Muscle of arm (tissue), 12 donors: ENCODE data around the gene PIGO. TPM values are rescaled to one million over a fixed set of nuclear protein-coding genes. Genes with fewer than 3 reads are reported as not detected.

ENCODE experiments used
- DNase-seq: peaks from one replicate; pipeline ENCODE4 v3.0.0-alpha.2; 2013
- polyA plus RNA-seq, 12 donors: library from polyadenylated mRNA; unstranded; fragments of 120-200 nt; gene quantifications; one replicate each; pipeline ENCODE4 v1.2.1, GENCODE V29; 2013; ENCODE audit not compliant: insufficient read length in 12 of 12

PIGO gene
- polyA plus RNA-seq, 12 donors = 10.4 to 17.5 (median 11.7) TPM; not detected in 1

DNA sequence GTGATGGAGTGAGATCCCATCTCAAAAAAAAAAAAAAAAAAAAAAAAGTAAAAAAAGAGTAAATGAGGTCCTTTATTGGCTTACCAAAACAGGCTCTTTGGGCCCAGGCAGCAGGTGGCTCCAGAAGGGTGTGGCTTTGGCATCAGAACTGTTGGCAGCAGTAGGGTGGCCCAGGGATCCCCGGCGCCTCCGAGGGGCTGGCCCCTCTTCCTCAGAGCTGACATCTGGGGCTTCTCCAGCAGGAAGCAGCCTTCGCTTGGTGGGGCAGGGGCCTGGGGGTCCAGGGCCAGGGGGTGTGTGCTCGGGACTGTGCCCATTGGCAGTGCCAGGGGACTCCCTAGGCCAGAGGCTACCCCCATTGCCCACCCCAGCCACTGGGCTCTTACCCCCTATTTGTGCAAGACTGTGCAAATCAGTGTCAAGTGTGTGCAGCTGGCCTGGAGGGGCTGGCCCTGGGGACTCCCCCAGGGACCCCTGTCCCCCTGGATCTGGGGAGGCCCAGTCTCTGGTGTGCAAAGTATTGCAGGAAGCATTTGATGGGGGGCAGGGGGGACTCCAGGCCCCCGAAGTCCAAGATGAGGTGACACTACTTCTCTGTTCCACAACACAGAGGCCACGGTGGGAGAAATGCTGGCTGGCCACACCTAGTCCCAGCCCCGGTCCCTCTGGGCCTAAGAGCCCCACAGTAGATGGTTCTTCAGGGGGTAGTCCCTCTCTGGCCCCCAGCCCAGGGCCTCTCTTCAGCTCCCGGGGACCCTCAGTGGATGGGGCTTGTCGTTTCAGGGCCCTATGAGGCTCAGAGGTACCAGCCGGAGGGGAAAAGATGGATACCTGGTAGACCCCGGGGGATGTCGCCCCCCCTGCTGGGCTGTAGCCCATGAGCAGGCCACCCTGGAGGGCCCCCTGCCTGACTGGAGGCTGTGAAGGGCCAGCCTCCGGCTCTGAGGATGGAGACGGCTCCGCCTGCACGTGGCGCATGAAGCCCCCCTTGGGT lies 11.2 kb upstream of the PIGO start:
- no peak for DNase-seq

DNA sequence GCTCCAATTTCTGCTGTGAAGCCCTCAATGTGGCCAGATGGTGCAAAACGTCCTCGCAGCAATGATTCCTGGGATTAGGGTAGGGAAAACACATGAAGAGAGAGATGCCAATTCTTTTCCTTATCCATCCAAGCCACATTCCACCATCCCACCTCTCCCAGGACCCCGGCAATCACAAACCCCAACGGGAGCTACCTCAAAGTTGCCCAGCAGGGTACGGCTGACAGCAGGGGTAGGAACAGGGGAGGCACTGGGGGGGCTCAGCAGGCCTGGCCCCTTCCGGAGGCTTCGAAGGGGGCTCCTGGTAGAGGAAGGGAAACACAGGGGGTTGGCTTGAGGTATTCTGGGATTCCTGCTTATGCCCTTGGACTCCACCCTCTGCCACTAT lies 9.9 kb upstream of the PIGO start:
- no peak for DNase-seq

DNA sequence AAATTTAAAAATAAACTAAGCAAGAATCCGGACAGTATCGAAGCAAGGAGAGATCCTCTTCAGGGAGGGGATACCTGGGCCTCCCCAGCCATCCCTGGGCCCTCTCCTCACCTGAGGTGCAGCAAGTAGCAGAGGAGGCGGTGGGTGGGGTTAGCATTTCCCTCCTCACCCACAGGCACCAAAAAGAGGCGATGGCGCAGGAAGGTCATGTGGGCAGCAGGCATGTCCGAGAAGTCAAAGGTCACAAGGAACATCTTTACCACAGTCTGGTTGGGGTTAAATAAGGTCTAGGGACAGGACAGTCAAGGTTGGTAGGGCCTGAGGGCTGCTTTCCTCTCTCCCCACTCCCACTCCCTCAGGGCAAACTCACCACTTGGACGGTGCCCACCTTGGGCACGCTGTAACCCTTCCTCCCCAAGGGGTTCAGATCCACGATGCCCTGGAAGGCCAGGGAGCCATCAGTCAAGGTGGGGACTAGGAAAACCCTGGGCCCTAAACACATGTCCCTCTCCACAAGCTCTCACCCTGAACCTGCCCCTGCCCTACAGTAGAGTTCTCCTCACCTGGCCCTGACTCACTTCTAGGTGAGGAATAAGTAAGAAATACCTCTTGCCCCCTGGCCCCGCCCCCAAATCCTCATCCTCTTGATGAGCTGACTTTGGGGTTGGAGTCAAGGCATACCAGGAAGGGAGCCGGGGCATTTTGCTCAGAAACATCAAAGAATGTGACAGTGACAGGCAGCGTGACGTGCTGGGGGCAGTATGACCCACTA lies 9.4 kb upstream of the PIGO start:
- DNase-seq = no peak

DNA sequence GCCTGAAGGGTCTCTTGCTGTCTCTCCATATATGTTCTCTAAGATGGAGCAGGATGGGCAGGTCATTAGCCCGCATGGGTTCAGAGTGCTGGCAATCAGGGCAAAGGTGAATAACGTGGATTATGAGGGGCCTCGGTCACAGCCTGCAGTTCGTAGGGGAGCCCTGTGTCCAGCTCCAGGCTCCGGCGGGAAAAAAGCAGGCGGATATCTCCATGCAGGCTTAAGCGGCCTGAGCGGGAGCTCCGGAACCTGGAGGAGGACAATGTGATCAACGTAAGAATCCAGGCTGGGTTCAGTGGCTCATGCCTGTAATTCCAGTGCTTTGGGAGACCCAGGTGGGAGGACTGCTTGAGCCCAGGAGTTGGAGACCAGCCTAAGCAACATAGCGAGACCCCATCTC lies 8.7 kb upstream of the PIGO start:
- DNase-seq = no peak

DNA sequence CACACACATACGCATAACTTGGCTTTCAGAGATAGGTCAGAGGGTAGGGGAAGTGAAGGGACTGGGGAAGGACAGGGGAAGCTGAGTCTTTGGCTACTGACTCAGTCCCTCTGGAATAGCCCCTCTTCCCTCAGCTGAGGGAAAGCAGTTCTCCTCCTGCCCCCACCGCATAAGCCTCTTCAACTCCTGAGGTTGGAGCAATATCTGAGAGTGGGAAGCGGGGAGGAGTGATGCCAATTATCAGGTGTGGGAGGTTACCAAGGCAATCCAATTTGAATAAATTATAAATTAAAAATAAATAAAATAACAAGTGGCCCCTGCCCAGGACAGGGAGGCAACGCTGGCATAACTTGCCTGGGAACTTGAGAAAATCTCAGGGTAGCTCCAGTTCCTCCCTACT lies 8.2 kb upstream of the PIGO start:
- no peak for DNase-seq

DNA sequence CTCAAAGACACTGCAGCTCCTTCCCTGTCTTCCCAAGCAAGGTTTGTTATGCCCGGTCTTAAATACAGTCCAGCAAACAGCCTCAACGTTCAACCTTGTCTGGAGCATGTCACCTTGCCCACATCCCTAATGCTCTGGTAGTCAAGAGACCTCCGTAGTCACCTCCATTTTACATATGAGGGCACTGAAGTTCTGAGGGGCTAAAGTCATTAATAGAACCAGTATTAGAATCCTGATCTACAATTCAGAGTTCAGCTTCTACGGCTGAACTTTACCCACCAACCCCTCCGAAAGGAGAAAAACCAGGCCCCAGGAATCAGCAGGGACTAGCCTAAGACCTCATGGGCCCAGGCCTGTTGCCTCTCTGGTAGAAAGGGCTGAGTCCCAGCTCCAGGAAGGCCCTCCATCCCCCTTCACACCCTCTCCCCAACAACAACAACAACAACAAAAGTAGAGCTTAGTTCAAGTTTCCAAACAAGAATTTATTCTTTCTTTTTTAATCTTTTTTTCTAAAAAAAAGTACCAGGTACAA lies 7.3 kb upstream of the PIGO start:
- no peak for DNase-seq

DNA sequence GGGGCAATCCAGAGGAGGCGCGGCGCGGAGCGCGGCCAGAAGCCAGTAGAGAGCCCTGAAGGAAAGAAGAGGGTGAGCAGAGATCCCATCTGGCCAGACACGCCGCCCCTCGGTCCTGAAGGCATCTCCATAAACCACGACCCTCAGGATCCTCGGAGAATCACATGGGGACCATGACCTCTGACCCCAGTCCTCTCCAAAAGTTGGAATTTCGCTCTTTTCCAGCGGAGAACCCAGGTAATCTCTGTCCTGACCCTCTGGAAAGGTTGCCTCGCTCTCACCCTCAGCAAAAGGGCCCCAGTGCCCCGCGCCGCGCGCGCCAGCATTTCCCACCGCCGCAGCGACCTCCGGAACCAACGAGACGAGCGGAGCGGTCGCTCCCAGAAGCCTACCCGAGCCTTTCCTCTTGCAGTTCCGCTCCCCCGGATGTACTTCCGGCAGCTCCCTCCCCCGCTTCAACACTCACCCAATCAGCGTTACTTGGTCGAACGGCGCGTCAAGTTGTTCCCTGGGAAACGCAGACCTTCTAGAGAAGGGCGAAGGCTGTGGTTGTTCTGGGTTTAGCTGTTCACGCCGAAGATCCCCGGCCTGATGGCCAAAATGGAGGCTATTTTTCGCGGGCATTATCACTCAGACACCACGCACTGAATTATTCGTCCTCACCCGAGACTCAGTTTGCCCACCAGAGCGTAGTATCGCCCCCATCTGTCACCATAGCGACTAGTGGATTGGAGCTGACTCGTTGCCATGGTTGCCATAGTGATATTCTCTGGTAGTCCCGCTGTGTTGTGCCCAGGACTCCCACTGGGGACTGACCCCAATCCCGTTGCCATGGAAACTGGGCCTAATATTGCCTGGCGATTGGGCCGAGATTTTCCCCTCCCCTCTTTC lies 6.6 kb upstream of the PIGO start, which contains the start of gene STOML2:
TSS of gene STOML2 (minus strand) at position 363 of the 891 bp plus-strand sequence. CDS start at position 326, 37 bp downstream.
- DNase-seq = peak; percentile 95

DNA sequence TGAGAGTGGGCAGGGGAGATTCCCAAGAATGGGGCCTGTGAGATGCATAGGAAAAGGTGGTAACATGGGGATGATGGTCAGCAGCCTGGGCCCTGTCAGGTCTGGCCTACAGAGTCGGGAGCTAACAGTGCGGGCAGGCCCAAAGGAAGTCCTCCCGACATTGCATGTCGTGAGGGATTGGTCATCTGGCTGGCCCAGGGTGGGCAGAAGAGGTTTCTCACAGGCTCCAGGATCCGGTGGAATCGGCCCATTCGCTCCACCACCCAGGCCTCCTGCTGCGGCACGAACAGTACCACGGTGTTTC lies 6.0 kb upstream of the PIGO start:
- DNase-seq = peak; percentile 31

DNA sequence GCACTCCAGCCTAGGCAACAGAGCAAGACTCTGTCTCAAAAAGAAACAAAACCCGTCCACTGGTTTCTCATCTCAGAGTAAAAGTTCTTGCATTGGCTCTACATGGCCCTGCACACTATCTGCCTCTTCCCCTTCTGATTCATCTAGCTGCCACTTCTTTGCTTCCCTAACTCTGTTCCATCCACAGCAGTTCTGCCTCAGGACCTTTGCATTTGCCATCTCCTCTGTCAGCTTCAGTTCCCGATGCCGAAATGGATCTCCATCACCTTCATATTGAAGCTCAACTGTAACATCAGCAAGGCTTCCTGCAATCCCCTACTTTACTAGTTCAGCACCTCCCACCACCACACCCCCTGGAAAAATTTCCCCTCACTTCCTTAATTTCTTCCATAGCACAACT lies 1.2 kb upstream of the PIGO start:
- DNase-seq = no peak

DNA sequence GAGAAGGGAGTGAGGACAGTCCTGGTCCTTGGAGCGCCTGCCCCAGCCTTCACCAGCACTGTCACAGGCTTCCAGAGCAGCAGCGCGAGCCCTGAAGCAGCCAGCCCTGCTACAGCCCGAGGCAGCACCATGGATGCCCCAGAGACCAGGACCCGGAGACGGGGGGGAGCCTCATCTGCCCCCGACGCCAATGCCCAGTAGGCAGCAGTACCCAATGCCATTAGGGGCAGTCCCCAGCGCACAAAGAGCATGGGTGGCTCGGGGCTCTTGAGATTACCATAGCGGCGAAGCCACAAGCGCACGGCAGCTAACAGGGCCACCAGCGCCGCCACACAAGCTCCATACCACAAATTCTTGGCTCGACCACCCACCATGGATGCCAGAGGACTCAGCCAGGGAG lies 4.9 kb downstream of the PIGO start:
- DNase-seq = no peak

DNA sequence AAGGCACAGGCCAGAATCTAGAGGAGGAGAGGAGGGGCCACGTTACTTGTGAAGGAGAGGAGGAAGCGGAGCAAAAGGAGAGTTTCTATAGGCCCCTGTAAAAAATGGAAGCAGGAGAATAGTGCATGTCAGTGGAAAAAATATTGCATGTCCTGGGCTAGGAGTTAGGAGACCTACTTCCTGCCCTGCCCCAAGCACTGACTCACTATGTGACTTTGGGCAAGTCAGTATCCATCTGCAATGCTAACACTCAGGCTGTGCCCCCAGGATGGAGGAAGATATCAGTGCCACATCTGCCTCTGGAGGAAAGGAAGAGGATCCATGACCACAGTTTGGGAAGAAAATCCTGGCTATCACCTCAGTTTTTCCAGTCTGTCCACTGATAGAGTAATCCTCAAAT lies 7.0 kb downstream of the PIGO start:
- DNase-seq = no peak

DNA sequence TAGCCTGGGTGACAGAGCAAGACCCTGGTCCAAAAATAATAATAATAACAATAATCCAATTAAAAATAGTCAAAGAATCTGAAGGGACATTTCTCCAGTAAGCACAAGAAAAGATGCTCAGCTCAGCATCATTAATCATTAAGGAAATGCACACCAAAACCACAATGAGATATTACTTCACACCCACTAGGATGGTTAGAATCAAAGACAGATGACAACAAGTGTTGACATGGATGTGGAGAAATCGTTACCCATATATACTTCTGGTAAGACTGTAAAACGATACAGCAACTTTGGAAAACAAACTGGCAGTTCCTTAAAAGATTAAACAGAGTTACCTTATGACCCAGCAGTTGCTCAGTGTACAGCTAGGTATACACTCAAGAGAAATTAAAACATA lies 11.3 kb downstream of the PIGO start:
- no peak for DNase-seq

DNA sequence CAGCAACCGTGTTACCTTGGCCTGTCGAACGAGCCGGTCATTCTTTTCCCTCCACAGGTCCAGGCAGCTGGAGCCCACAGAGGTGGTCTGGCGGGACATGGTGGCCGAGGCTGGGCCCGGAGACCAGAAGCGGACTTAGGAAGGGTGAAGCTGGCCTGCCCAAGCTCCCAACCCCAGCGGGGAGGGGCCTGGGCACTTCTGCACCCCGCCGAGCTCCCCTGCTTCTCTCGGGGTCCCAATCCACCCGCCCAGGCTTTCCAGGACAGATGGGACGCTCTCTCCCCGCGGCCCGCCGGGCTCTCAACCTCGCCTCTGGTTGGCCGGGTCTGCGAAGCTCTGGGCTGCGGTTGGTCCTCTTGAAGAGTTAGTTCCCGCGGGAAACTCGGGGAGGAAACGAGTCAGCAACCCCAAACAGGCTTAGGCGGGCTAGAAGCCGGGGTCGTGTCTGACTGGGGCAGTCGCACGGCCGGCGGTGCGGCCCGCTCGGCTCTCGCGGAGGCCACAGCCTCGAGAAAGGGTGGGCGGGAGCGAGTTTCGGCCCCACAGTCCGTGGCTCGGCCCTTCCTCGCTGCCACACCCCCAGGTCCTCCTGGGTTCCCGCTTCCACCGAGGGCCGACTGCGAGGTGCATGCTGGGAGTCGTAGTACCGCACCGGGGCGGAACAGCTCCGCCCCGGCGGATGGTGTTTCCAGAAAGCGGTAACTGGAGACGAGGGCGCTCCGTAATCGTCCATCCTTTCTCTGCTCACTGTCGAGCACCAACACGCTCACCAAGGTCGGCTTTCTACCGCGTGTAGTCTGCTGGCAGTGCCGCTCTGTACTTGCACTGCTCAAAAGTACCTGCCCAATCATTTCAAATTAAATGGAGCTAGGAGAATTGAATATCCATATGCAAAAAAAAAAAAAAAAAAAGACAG lies 16.7 kb downstream of the PIGO start, which contains the start of gene FANCG:
TSS of gene FANCG (minus strand) at position 517 of the 916 bp plus-strand sequence. CDS start at position 99, 418 bp downstream.
- DNase-seq = peak; percentile 94

DNA sequence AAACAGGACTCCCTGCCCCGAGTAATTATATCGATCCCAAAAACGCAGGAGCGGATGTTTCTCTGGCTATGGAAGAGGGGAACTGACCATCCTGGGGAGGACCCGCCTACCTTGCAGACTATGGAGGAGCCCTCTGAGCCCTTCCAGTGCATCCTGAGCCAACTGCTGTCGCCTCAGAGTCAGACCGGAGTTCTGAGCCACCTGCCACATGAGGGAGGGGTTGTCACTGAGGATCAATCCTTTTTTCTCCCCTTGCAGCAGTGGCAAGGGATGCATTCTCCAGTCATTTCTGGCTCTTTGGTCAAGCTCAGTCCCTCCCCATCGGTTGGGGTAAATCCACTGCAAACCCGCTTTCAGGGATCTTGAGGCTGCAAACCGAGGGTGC lies 17.4 kb downstream of the PIGO start:
- DNase-seq = no peak

DNA sequence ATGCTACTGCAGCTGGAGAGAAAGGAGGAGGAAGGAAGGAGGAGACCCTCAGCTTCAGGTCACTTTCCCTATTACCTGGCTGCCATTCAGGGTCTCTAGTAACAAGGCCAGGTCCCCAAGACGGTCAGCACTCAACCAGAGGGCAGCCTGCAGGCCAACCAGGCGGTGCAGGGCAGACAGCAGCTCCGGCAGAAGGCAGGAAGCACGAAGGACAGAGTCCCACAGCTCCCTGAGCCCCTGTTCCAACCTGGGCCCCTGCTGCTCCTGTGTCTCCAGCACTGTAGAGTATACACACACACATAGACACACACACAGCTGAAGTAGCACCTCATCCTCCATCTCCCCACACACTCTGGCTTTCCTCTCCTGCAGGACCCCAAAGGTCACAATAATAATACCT lies 18.3 kb downstream of the PIGO start:
- DNase-seq = no peak

DNA sequence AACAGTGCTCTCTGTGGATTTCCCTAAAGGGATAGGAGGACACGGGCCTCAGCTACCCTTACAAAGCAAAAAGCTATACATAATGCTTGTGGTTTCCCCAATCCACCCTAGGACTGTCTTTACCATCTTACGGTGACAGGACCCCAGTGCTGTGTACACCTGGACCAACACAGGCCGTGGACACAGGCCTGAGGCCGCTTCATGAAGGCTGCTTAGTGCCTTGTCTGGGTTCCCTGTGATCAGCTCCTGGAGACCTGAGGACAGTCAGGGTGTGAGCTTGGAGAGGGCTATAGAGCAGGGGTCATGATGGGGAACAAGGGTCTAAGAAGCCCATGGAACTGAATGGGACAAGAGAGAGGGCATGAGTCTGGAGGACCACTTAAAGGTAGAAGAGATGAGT lies 19.5 kb downstream of the PIGO start:
- DNase-seq = no peak

DNA sequence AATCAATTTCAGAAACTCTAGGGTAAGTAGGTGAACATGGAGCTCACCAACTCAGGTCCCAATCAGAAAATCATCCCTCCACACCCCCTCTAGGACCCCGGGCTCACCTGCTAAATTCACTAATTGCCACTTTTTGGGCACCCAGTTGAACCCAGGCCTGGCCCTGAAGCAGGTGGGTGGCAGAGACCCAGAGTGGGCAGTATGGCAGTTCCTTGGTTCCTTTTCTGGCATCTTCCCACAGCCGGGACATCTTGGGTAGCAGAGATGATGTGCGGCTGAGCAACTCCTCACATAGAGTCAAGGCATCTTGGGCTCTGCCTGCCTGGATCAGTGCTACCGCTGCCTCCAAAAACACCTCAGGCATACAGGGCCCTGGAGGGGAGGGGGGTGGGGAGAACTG lies 21.0 kb downstream of the PIGO start:
- DNase-seq = no peak

DNA sequence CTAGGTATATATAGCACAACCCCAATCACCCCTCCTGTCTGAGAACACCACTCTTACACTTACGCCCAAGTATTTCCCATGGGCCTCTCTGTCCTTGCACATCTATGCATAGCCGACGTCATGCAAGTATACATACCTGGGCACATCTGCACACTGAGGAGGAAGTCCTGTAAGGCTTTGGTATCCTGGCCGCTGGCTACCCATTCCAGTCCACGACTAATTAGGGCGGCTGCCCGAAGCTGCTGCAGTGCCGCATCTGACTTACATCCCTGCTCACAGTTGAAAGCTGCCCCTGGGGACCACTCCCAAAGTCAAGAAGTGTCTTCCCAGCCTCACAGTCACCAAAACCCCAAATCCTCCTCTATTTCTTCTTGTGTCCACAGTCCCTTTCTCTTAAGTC lies 21.6 kb downstream of the PIGO start:
- DNase-seq = no peak

DNA sequence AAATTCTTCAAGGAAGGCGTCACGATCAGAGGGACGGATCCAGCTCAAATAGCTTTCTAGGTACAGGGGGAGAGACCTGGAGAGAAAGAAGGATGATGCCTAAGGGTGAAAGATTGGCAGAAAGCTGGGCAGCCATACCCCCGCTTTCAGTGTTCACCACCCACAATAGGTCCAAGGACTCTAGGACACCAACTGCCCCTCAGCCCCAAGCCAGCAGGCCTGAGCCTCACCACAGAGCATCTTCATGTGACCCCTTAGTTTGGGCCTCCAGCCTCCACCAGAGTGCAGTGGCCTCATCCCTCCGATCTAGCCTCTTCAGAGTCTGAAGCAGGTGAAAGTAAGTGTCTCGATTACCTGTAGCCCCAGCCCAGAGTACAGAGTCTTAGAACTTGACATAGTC lies 22.2 kb downstream of the PIGO start:
- no peak for DNase-seq

DNA sequence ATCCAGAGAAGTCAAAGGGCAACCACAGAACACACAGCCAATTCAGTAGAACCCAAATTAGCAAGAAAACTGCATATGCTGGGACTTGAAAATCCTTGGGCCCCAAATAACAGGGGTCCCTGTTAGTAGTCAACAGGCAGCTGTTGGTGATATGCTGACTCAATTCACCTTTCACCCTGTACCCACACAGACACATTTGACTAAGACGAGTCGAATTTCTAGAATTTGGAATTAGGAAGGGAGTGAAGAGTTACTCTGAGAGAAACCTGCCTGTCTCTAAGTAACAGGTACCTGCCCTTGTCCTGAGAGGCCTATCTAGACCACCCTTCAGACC lies 23.1 kb downstream of the PIGO start:
- DNase-seq = no peak
